ENCODE measurements around the gene UMODL1.
"Not testable (repeated sequence)": the region's sequence is repeated elsewhere in the genome, so short reads cannot be mapped to it uniquely, and the experiment has no call there.

Gene UMODL1

DNA sequence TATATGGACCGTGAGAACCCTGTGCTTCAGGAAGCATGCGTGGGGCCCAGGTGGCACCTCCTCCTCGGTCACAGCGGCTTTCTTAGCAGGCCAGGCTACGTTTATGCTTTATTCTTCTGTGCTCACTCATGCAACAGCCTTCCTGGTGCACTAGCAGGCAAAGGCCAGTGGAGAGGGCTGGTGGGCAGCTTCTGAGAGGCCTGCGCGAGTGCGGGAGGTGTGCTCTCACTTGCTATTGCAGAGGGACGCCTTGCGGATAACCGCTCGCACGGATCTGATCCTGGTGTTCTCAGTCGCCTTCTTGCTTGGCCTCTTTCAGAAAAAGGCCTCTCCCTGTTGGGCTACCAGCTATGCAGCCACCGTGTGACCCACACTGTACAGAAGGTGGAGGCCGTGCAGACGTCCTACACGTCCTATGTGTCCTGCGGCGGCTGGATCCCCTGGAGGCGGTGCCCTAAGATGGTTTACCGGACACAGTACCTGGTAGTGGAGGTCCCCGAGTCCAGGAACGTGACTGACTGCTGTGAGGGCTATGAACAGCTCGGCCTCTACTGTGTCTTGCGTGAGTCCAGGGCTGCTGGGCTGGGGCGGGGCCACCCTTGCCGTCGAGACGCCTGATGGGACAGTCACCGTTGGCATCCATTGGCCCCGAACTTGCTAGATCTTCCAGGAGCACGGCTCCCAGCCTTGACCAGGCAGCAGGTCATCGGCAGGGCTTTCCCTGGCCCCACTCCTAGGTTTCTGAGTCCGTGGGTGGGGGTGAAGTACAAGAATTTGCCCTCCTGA, 4.8 kb downstream of the UMODL1 start:
- TF ChIP-seq POLR2A (IDR thresholded peaks at IDR 0.05; ENCODE audit: low read depth, low read length), result no peak
- DNase-seq (ENCODE audit: insufficient read length, low spot score), result no peak
- FAIRE-seq, result no peak

DNA sequence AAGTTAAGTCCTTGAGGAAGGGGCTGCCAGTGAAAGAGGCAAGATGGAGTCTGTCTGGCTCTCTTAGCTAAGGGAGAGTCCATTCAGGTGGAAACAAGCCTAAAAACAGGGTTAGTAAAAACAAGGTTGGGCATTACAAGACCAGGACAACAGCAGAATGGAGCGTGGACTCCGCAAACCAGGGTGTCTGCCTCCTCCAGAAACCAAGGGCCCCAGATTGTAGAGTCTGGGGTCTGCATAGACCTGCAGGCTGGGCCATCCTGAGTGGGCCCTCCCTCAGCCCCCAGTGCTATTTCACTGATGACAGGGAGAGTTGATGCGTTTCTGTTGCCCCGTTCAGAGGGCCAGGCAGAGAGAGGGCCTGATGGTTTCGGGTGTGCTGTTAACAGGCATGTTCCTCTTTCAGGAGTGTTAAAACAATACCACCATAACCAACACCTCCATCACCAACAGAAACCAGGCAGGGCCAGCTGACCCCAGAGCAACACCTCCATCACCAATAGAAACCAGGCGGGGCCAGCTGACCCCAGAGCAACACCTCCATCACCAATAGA, 6.6 kb downstream of the UMODL1 start:
- DNase-seq (ENCODE audit: insufficient read length, low spot score); FAIRE-seq: not testable (repeated sequence)

GRCh38 chr21:42078247-42079007, 7.3 kb downstream of the UMODL1 start:
- FAIRE-seq; DNase-seq (ENCODE audit: insufficient read length, low spot score): not testable (repeated sequence)

GRCh38 chr21:42079008-42079938, 8.2 kb downstream of the UMODL1 start:
- TF ChIP-seq POLR2A (IDR thresholded peaks at IDR 0.05; ENCODE audit: low read depth, low read length), result no peak
- DNase-seq (ENCODE audit: insufficient read length, low spot score) (no peak), FAIRE-seq (no peak)

DNA sequence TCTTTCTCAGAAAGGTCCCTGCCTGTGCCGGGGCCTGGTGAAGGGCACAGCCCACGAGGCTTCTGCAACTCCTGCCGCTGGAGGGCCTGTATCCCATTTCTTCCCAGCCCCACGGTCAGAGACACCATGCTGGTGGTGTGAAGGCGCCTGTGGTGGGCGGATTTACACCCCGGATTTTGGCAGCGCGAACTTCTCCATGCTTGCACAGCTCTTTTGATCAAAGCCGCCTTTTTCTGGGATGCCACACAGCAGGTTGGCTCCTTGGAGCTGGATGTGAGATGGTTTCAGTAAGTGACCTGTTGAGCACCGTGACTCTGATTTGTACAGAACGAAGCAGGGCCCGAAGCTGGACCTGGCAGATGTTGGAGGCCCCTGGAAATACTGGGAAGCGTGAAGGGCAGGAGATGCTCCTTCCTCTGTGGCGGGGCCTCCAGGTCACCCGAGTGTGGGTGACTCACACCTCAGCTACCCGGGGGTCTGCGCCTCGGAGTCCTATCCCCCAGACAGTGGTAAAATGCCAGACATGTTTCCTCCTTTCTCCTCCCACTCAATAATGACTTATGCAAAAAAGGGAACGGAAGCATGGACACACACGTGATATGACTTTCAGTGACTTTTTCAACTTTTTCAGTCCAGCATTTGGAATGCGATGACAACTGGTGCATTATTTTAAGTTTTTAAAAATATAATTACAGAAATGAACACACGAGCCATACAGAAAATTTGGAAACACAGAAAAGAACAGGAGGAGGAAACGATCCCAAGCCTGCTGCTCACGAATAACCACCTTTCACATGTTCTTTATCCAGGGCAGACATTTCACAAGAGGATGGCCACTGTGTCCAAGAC, 9.0 kb downstream of the UMODL1 start:
- no peak for TF ChIP-seq POLR2A (IDR thresholded peaks at IDR 0.05; ENCODE audit: low read depth, low read length)
- FAIRE-seq (no peak), DNase-seq (ENCODE audit: insufficient read length, low spot score) (no peak)

DNA sequence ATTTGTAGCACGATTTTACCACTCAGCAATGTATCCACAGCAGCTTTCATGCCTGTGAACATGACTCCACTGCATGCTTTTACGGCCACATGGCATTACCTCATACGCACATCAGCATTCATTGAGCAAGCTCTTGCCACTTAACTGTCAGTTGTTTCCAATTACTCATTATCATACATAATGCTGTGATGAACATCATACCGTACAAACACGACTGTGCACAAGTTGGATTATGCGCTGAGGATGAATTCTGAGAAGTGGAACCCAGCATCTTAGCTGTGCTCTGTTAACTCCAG, 9.6 kb downstream of the UMODL1 start:
- no peak for TF ChIP-seq POLR2A (IDR thresholded peaks at IDR 0.05; ENCODE audit: low read depth, low read length)
- no peak for DNase-seq (ENCODE audit: insufficient read length, low spot score)
- no peak for FAIRE-seq

DNA sequence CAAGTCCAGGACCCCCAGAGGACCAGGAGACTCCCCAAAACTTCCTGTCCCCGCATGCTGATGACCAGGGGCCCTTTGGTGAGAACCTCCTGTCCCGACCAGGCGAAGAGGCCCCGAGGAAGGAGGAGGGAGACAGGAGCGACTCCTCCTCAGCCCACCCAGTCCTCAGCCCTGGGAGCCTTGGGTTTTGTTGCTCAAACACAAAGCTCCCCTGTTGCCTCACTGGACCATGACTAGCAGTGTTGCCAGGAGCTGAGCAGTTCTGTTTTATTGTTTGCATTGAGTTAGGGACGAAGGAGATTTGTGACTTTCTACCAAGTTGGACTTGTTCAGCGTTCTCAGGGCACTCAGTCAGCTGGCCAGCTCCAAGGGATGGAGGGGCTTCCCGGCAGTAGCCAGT, 10.0 kb downstream of the UMODL1 start:
- TF ChIP-seq POLR2A (IDR thresholded peaks at IDR 0.05; ENCODE audit: low read depth, low read length), result no peak
- FAIRE-seq (no peak), DNase-seq (ENCODE audit: insufficient read length, low spot score) (no peak)

DNA sequence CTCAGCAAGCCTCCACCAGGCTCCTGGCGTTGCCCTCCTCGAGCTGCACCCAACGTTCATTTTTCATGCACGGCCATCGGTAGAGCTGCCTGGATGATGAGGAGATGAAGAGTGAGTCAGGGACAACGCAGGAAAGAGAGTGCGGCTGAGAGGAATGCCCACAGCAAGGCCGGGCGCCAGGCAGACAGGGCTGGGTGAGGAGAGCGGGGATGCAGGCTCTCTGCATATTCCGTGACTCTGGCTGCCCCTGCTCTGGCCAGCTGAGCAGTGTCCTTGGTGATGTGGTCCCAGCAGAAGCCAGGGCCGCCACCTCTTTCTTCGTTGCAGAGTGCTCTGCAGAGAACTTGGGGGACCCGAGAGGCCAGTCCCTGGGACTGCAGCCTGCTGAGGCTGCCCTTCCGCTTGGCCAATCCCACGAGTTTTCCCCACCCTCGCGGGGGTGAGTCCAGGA, 10.8 kb downstream of the UMODL1 start:
- no peak for DNase-seq (ENCODE audit: insufficient read length, low spot score)

DNA sequence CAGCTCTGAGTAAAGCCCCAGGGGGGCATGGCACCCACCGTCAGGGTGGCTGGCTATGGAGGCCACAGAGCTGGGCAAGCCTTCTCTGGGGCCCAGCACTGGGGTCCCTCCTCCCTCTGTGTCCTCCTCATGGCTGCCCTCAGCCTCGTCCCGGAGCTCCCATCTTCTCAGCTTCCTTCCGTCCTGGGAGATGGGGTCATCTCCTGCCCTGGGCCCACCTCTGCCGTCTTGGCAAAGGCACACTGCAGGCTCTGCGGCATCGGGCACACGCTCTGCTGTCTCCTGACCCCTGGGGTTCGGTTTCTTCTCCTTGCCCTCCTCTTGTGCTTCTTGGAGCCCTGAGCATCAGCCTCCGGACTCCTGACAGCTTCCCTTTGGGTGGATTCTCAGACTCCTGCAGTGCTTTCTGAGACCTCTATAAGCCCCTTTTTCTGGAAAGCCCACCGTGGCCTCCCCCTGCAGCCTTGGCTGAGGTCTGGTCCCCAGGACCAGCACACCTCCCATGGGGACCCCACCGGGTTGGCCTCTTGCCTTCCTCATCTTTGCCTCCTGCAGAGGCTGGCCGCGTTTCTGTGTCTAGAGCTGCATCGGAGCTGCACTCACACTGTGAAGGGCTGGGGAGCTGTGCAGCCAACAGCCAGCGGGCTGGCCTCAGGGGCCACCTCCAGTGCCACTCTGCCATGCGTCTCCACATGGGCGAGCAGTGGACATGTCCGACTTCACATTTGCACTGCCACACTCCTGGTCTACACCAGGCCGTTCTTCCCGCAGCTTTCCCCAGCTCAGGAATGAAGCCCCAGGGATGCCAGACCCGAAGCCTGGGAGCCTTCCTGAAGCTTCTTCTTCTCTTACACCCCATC, 11.6 kb downstream of the UMODL1 start:
- no peak for DNase-seq (ENCODE audit: insufficient read length, low spot score)
- no peak for TF ChIP-seq POLR2A (IDR thresholded peaks at IDR 0.05; ENCODE audit: low read depth, low read length)
- FAIRE-seq, result no peak

More for the DNA sequence above, 10.8 kb downstream of the UMODL1 start:
- no peak for TF ChIP-seq POLR2A (IDR thresholded peaks at IDR 0.05; ENCODE audit: low read depth, low read length)
- FAIRE-seq, result no peak

DNA sequence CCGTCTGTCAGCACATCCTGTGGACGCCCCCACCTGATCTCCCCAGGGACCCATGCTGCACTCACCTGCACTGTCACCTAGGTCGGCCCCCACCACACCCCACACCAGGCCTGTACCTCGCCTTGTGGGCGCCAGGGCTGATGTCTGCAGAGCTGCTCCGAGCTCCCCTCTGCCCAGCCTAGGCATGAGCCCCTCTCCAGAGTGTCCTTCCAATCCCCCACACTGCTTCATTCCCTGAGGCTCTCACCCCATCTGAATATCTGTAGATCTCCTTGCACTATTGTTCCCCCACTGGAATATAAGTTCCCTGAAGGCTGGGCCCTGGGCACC, 12.2 kb downstream of the UMODL1 start:
- no peak for TF ChIP-seq POLR2A (IDR thresholded peaks at IDR 0.05; ENCODE audit: low read depth, low read length)
- FAIRE-seq (no peak), DNase-seq (ENCODE audit: insufficient read length, low spot score) (no peak)

GRCh38 chr21:42084079-42084478, 13.0 kb downstream of the UMODL1 start:
- FAIRE-seq (no peak), DNase-seq (ENCODE audit: insufficient read length, low spot score) (no peak)
- no peak for TF ChIP-seq POLR2A (IDR thresholded peaks at IDR 0.05; ENCODE audit: low read depth, low read length)

Measured in H54 (cell line).